Measurements from ENCODE around the gene C14orf93. TPM values are rescaled to one million over a fixed set of nuclear protein-coding genes. Genes with fewer than 3 reads are reported as not detected.
"Not testable (repeated sequence)": the region's sequence is repeated elsewhere in the genome, so short reads cannot be mapped to it uniquely, and the experiment has no call there.

C14orf93 gene
- total RNA-seq, 3 donors from 2014 or later = 11.0 to 16.3 (median 11.8) TPM

DNA sequence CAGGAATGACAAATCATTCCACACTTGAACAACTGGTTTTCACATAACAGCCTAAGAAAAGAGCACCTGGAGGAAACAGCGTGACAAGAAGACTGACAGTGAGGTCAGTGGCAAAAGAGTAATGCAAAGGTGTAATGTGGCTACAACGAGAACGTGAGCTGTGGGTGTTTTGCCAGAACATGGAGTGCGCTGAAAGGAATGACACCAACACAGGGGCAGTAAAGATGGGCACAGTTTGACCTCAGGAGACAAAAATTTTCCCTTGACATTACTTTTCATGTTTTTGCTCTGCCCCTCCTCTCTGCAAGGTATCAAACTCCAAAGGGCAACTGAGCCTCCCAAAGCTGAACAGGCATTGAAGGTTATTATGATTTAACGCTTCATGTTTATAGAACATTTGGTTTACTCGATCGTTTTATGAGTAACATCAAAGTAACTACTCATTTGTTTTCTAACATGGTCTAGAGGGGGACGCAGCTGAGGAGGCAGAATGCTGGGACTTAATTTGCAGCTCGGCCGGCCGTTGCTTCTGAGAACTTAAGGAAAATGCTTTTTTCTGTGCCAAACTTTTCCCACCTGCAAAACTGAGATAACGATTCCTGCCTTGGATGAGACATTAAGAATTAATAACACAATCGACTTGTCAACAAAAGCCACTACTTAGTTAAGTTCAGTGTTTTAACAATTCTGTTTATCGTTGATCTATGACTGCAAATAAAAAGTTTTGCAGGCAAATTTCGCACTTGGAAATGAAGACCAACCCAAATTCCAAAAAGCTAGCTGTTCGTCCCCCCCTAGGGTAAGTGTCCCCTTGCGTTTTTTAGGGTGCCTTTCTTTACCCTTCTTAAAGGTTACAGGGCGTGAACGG lies 54.0 kb downstream of the C14orf93 start:
- H3K4me1 ChIP-seq (ENCODE audit: low read depth) = peaks cover 12% of the 10 kb centered on the region
- intact Hi-C loops (cut with DNase I, micrococcal nuclease) = no loop called here
- peak; percentile 15 for ATAC-seq
- DNase-seq = peak in 1 of 3 donors; percentile 27
- H3K4me3 ChIP-seq = peak overlapping the region; percentile 65
- no peaks in the 10 kb centered on the region for H3K9me3 ChIP-seq
- TF ChIP-seq, protein P1, sequence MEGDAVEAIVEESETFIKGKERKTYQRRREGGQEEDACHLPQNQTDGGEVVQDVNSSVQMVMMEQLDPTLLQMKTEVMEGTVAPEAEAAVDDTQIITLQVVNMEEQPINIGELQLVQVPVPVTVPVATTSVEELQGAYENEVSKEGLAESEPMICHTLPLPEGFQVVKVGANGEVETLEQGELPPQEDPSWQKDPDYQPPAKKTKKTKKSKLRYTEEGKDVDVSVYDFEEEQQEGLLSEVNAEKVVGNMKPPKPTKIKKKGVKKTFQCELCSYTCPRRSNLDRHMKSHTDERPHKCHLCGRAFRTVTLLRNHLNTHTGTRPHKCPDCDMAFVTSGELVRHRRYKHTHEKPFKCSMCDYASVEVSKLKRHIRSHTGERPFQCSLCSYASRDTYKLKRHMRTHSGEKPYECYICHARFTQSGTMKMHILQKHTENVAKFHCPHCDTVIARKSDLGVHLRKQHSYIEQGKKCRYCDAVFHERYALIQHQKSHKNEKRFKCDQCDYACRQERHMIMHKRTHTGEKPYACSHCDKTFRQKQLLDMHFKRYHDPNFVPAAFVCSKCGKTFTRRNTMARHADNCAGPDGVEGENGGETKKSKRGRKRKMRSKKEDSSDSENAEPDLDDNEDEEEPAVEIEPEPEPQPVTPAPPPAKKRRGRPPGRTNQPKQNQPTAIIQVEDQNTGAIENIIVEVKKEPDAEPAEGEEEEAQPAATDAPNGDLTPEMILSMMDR (IDR thresholded peaks at IDR 0.05) = no peak
- H3K36me3 ChIP-seq (ENCODE audit: low read depth) = no peaks in the 10 kb centered on the region

DNA sequence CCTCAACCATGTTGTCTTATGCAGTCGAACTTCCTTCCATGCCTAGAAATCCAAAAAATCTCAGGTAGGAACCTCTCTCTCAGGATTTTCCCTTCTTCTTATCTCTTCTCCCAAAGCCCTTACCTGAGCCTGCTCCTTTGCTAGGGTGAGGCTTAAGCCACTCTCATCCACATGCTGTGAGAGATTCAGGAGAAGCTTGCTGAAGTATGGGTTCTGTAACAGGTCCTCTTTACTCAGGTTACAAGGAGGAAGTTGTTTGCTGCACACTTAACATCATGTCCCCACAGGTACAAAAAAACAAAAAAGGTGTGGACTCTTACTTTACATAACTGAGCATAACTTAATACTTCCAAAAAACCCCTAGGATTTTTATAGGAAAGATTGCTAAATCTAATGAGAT lies 57.5 kb downstream of the C14orf93 start:
- TF ChIP-seq, protein P1 (IDR thresholded peaks at IDR 0.05) = no peak
- intact Hi-C loops (cut with DNase I, micrococcal nuclease) = no loop called here
- ATAC-seq (no peak), DNase-seq (no peak)
- no peaks in the 10 kb centered on the region for H3K36me3 ChIP-seq (ENCODE audit: low read depth)
- peaks cover 12% of the 10 kb centered on the region for H3K4me1 ChIP-seq (ENCODE audit: low read depth)
- H3K4me3 ChIP-seq = no peak overlapping the region
- H3K9me3 ChIP-seq = no peaks in the 10 kb centered on the region

DNA sequence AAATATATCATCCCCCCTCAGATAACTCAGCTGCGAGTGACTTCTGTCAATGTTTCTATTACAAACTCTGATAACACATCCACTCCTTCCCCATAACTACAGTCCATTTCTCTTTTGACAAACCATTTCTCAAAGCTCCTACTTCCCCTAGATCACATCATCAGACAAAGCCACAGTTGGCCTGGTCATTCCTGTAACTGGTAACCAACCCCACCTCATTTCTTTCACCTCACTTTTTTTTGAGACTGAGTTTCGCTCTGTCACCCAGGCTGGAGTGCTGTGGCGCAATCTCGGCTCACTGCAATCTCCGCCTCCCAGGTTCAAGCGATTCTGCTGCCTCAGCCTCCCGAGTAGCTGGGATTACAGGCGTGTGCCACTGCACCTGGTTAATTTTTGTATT lies 58.1 kb downstream of the C14orf93 start:
- DNase-seq; ATAC-seq; H3K36me3 ChIP-seq (ENCODE audit: low read depth); H3K9me3 ChIP-seq; intact Hi-C loops (cut with DNase I, micrococcal nuclease); H3K4me3 ChIP-seq: not testable (repeated sequence)
- peaks cover 12% of the 10 kb centered on the region for H3K4me1 ChIP-seq (ENCODE audit: low read depth)

DNA sequence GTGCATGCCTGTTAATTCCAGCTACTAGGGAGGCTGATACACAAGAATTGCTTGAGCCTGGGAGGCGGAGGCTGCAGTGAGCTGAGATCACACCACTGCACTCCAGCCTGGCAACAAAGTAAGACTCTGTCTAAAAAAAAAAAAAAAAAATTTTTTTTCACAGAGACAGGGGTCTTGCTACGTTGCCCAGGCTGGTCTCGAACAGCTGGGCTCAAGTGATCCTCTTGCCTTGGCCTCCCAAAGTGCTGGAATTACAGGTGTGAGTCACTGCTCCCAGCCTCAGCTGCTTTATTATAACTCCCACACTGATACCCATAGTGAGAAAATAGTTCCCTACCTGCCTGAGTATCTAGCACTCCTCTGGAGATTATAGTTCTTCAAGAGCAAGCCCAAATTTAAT lies 64.3 kb downstream of the C14orf93 start:
- H3K4me1 ChIP-seq (ENCODE audit: low read depth) = no peaks in the 10 kb centered on the region
- TF ChIP-seq, protein P1 (IDR thresholded peaks at IDR 0.05) = no peak
- no peak for DNase-seq
- intact Hi-C loops (cut with DNase I, micrococcal nuclease) = no loop called here
- ATAC-seq = no peak
- no peak overlapping the region for H3K4me3 ChIP-seq
- no peaks in the 10 kb centered on the region for H3K9me3 ChIP-seq
- H3K36me3 ChIP-seq (ENCODE audit: low read depth) = no peaks in the 10 kb centered on the region

DNA sequence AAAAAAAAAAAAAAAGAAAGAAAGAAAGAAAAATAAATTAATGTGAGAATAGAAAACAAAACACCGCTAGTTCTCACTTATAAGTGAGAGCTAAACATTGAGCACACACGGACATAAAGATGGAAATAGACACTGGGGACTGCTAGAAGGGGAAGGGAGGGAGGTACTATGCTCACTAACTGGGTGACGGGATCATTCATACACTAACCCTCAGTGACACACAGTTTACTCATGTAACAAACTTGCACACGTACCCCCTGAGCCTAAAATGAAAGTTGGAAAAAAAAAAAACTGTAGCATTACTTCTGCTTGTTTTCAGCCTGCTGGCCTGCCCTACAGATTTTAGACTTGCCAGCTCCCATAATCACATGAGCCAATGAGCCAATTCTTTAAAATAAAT lies 70.3 kb downstream of the C14orf93 start:
- H3K36me3 ChIP-seq (ENCODE audit: low read depth) = no peaks in the 10 kb centered on the region
- intact Hi-C loops (cut with DNase I, micrococcal nuclease) = no loop called here
- H3K4me1 ChIP-seq (ENCODE audit: low read depth) = no peaks in the 10 kb centered on the region
- TF ChIP-seq, protein P1 (IDR thresholded peaks at IDR 0.05) = no peak
- H3K9me3 ChIP-seq = no peaks in the 10 kb centered on the region
- ATAC-seq = no peak
- no peak for DNase-seq
- no peak overlapping the region for H3K4me3 ChIP-seq

Other genes starting within 250 kb of the C14orf93 start
- 100 to 1,000 TPM in 2 of 3 donors, 10 to 100 TPM in 1; 97.1 to 137 (median 115) TPM for gene OXA1L, start 243.5 kb downstream of the C14orf93 start, total RNA-seq
- 10 to 100 TPM in 2 of 3 donors, 1 to 10 TPM in 1; 7.6 to 13.7 (median 13.2) TPM for gene SLC7A7, start 194.7 kb downstream of the C14orf93 start, total RNA-seq
- 10 to 100 TPM; 59.1 to 79.1 (median 64.5) TPM for gene MRPL52, start 180.3 kb downstream of the C14orf93 start, total RNA-seq
- gene MMP14, start 173.6 kb downstream of the C14orf93 start, total RNA-seq = 100 to 1,000 TPM in 2 of 3 donors, 10 to 100 TPM in 1; 48.1 to 161 (median 104) TPM
- 100 to 1,000 TPM; 218 to 276 (median 245) TPM for gene LRP10, start 138.4 kb downstream of the C14orf93 start, total RNA-seq
- under 1 TPM; 0.35 to 0.66 (median 0.51) TPM for gene REM2, start 126.9 kb downstream of the C14orf93 start, total RNA-seq
- 10 to 100 TPM; 74.1 to 97.9 (median 75.3) TPM for gene RBM23, start 91.0 kb downstream of the C14orf93 start, total RNA-seq
- gene PRMT5, start 80.8 kb downstream of the C14orf93 start, total RNA-seq = 10 to 100 TPM; 47.7 to 55.1 (median 50.2) TPM
- 10 to 100 TPM; 34.0 to 42.8 (median 41.4) TPM for gene HAUS4, start 53.1 kb downstream of the C14orf93 start, total RNA-seq
- 1 to 10 TPM; 1.5 to 4.7 (median 2.3) TPM for gene AJUBA, start 27.6 kb downstream of the C14orf93 start, total RNA-seq
- 10 to 100 TPM; 54.4 to 94.3 (median 92.5) TPM for gene PSMB5, start 24.8 kb upstream of the C14orf93 start, total RNA-seq
- not detected for gene PSMB11, start 32.1 kb upstream of the C14orf93 start, total RNA-seq
- 1 to 10 TPM; 2.7 to 4.8 (median 4.4) TPM for gene CDH24, start 47.4 kb upstream of the C14orf93 start, total RNA-seq
- gene ACIN1, start 85.0 kb upstream of the C14orf93 start, total RNA-seq = 100 to 1,000 TPM; 143 to 172 (median 170) TPM
- gene C14orf119, start 85.4 kb upstream of the C14orf93 start, total RNA-seq = 10 to 100 TPM; 46.6 to 48.3 (median 48.0) TPM
- under 1 TPM in 1 of 3 donors, not detected in 2; 0.13 TPM for gene CIROP, start 94.8 kb upstream of the C14orf93 start, total RNA-seq
- gene CEBPE, start 109.1 kb upstream of the C14orf93 start, total RNA-seq = not detected
- 10 to 100 TPM; 16.0 to 26.4 (median 22.0) TPM for gene SLC7A8, start 173.5 kb upstream of the C14orf93 start, total RNA-seq
- not detected for gene RNF212B, start 227.8 kb upstream of the C14orf93 start, total RNA-seq

All from mucosa of descending colon (tissue), 3 donors.